CD4-positive, alpha-beta T cell treated with Interleukin-17A for 4 hours (primary cell): Measurements from ENCODE around the gene PRR13.
"Not testable (repeated sequence)": the region's sequence is repeated elsewhere in the genome, so short reads cannot be mapped to it uniquely, and the experiment has no call there.

Experiments used
- DNase-seq: peaks from one replicate; pipeline ENCODE4 v3.0.0-alpha.2; 2020; ENCODE audit warnings: mixed read lengths

Gene PRR13

GRCh38 chr12:53474077-53474476 is 32.5 kb downstream of the PRR13 start:
- no peak for DNase-seq

- no peak for DNase-seq
Measured at GRCh38 chr12:53474819-53475218, 33.3 kb downstream of the PRR13 start.

GRCh38 chr12:53476769-53477209 is 35.3 kb downstream of the PRR13 start:
- DNase-seq: no peak

- no peak for DNase-seq
Measured at GRCh38 chr12:53478865-53479264, 37.3 kb downstream of the PRR13 start.

- no peak for DNase-seq
Measured at GRCh38 chr12:53479331-53479730, 37.8 kb downstream of the PRR13 start.

GRCh38 chr12:53480491-53481442 is 39.2 kb downstream of the PRR13 start:
- DNase-seq: no peak

GRCh38 chr12:53481458-53481857 is 39.9 kb downstream of the PRR13 start:
- DNase-seq: not testable (repeated sequence)

- DNase-seq: no peak
Measured at GRCh38 chr12:53481939-53482586, 40.5 kb downstream of the PRR13 start.

- DNase-seq: no peak
Measured at GRCh38 chr12:53482626-53483168, 41.2 kb downstream of the PRR13 start.

- DNase-seq: no peak
Measured at GRCh38 chr12:53483225-53483978, 41.9 kb downstream of the PRR13 start.

GRCh38 chr12:53483979-53484377 is 42.4 kb downstream of the PRR13 start:
- DNase-seq: no peak

- DNase-seq: no peak
Measured at GRCh38 chr12:53484686-53485575, 43.4 kb downstream of the PRR13 start.

- DNase-seq: no peak
Measured at GRCh38 chr12:53485955-53486735, 44.6 kb downstream of the PRR13 start.

GRCh38 chr12:53486736-53487487 is 45.4 kb downstream of the PRR13 start:
- no peak for DNase-seq

- no peak for DNase-seq
Measured at GRCh38 chr12:53489242-53489864, 47.8 kb downstream of the PRR13 start.

GRCh38 chr12:53492188-53492587 is 50.7 kb downstream of the PRR13 start:
- DNase-seq: no peak

GRCh38 chr12:53492830-53493609 is 51.5 kb downstream of the PRR13 start:
- peak; percentile 88 for DNase-seq

GRCh38 chr12:53493610-53494391 is 52.3 kb downstream of the PRR13 start:
- no peak for DNase-seq
